Bone marrow (tissue), 2 donors: ENCODE results near the gene HK1.
"Not testable (repeated sequence)": the region's sequence is repeated elsewhere in the genome, so short reads cannot be mapped to it uniquely, and the experiment has no call there.

Experiments used
- DNase-seq, 2 donors: peaks; one replicate each; lab custom pipeline; 2025; lab: John Stamatoyannopoulos, UW

Gene HK1

DNA sequence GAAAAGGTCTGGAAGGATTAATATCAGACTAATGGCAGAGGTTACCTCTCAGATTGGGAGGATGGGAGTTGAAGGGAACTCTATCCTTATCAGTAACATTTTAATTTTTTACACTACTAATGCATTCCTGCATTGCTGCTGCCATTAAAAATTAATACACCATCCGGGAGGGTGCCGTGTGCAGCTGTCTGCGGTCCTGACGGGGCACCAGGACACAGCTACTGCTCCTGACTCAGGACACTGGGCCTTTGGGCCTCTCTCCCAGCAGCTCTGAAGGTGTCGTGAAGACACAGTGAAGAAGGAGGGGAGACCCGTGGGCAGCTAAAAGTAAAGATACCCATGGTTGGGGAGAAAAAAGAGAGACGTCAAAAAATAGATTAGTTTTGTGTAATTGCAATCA, 23.4 kb upstream of the HK1 start:
- DNase-seq: no peak

DNA sequence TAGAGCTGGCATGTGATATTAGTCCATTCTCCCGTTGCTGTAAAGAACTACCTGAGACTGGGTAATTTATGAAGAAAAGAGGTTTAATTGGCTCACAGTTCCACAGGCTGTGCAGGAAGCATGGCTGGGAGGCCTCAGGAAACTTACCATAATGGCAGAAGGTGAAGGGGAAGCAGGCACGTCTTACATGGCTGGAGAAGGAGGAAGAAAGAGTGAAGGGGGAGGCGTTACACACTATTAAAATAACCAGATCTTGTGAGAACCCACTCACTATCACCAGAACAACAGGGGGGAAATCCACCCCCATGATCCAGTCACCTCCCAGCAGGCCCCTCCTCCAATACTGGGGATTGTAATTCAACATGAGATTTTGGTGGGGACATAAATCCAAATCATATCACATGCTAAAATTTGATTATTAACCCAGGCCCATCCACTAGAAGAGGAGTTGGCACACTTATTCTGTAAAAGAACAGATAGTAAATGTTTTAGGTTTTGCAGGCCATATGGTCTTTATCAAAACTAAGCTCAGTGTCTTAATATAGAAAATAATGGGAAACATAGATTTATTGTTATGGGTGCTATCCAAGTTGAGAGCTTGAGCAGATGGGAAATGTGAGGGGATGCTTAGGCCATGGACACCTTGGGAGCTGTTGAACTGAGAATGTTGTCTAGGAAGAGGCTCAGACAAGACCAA, 18.6 kb upstream of the HK1 start:
- DNase-seq: no peak

DNA sequence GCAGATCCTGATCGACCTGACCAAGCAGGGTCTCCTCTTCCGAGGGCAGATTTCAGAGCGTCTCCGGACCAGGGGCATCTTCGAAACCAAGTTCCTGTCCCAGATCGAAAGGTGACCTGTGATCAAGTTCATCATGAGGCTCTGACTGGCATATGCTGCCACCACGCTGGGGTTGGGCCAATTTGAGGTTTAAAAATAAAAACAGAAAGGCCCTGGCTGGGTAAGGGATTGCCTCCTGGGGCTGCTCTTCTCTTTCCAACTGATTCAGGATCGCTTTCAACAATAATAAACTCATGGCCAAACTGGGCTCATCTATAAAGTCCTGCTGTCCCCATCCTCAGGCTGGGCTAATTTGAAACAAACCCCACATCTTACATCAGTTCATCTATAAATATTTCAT, 17.1 kb upstream of the HK1 start:
- DNase-seq: no peak

DNA sequence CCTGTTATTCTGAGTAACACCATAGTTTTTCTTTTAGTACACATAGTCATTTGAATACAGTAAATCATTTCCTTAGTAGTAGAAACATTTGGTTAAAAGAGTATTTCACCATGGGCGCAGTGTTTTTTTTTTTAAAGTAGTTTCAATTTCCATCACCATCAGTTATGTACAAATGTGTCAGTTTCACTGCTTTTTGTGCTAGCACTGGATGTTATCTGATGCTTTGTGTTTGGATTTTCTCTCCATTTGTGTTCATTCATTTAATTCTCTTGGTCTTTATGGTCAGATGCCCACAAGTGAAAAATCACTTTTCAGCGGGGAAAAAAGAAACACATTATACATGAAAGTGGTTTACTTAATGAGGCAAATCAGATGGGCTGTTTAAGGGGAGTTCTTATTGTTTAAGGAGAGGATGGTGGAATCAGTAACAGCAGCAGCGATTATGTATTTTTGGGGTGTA, 16.0 kb upstream of the HK1 start:
- DNase-seq: no peak

DNA sequence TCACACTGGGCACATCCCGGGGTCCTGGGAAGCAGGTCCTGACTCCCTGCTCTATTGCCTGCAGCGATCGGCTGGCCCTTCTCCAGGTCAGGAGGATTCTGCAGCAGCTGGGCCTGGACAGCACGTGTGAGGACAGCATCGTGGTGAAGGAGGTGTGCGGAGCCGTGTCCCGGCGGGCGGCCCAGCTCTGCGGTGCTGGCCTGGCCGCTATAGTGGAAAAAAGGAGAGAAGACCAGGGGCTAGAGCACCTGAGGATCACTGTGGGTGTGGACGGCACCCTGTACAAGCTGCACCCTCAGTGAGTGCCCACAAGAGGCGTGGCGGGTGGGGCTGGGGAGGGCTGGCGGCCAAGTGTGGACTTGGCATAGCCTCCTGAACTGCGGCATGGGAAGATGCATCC, 12.8 kb upstream of the HK1 start:
- DNase-seq: no peak

DNA sequence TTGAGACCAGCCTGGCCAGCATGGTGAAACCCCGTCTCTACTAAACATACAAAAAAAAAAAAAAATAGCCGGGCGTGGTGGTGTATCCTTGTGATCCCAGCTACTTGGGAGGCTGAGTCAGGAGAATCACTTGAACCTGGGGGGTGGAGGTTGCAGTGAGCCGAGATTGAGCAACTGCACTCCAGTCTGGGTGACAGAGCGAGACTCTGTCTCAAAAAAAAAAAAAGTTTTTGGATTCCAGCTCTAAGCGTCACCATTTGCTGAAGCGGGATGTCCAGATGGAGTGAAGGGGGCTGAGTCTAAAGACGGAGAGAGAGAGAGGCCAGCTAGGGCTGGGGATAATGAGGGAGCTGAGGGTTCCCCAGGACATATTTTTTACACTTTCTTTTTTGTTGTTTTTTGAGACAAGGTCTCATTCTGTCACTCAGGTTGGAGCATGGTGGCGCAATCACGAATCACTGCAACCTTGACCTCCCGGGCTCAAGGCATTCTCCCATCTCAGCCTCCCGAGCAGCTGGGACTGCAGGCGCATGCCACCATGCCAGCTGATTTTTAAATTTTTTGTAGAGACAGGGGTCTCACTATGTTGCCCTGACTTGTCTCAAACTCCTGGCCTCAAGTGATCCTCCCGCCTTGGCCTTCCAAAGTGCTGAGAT, 9.4 kb upstream of the HK1 start:
- DNase-seq: no peak

DNA sequence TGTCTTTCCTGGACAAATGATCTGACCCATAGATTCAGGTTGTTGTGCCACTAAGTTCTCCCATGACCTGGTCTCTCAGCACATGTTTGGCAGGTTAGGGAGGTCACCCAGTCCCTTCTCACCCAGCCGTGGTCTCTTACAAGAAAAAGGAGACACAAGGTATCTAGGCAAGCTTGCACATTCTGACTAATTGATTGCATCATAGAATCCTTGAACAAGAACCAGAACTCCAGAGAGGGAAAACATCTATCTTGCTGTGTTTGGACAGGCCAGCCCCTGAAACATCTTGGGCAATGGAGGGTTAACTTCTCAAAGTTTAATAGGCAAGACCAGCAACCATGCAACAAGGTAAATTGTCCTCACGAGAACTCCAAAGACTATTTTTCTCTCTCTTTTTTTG, 8.5 kb upstream of the HK1 start:
- DNase-seq: no peak

DNA sequence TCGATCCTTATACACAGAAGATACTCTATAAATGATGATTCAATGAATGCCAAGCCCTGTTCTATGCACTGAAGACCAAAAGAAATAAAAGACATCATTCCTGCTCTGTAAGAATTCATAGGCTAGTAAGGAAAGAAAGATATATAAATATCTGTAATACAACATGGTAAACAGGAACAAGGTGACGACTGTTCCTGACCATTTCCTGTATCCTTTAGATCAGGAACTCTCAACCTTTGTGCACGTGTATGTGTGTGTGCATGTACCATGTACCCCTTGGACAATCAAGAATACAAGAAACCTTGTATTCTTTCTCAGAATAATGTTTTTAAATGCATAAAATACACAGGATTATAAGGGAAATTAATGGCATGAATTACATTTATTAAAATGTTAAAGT, 7.3 kb upstream of the HK1 start:
- DNase-seq: no peak

DNA sequence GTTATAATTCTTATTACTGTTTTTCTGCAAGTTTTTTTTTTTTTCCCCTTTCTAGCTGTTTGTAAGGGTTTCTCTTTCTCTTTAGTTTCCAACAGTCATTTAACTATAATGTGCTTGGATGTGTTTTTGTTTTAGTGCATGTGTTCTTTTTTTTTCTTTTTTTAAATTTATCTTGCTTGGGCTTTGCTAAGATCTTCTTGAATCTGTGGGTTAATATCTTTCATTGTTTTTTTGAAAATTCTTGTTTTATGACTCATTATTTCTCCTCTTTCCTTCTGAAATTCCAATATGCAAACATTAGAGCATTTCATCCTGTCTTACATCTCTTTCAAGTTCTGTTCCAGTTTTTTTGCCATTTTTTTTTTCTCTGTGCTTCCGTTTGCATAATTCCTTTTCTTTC, 5.7 kb upstream of the HK1 start:
- DNase-seq: no peak

DNA sequence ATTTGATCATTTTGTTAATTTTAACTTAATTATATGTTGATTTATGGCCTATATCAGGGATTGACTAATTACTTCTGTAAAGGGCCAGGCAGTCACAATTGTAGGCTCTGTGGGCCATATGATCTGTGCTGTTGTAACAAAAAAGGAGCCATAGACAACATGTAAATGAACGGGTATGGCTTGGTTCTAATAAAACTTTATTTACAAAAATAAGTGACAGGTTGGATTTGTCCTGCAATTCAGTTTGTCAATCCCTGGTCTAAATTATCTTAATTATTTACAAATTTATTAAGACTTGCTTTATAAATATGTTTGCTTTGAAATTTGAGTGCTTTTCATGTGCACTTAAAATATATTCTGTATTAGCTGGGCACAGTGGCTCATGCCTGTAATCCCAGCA, 2.9 kb upstream of the HK1 start:
- DNase-seq: no peak

DNA sequence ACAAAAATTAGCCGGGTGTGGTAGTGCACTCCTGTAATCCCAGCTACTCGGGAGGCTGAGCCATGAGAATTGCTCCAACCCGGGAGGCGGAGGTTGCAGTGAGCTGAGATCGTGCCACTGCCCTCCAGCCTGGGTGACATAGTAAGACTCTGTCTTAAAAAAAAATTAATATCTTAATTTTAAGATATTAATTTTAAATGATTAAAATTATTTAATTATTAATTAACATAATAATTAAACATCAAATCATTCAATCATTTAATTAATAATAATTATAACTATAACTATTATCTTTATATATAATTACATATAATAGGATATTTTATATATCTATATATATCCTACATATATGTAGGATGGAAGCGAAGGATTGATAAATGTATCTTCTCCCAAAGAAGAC, 1.8 kb upstream of the HK1 start:
- DNase-seq: no peak

DNA sequence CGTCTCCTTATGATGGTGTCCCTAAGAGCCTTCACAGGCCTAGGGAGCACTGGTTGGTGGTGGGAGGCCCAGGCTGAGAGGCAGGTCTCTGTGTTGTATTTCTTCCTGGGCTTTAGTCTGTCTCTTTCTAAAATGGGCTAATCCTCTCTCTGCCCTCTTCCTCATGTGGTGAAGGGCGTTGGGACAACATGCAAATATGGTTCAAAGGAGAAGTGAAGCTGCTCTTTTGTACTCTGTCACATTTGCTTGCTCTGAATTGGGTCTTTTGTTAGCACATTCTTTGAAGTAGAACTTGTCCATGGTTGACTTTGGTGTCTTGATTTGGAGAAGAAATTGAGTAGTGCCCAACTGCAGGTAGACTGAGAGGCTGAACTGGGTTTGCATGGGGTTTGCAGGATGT, 814 bp downstream of the HK1 start:
- no peak for DNase-seq

DNA sequence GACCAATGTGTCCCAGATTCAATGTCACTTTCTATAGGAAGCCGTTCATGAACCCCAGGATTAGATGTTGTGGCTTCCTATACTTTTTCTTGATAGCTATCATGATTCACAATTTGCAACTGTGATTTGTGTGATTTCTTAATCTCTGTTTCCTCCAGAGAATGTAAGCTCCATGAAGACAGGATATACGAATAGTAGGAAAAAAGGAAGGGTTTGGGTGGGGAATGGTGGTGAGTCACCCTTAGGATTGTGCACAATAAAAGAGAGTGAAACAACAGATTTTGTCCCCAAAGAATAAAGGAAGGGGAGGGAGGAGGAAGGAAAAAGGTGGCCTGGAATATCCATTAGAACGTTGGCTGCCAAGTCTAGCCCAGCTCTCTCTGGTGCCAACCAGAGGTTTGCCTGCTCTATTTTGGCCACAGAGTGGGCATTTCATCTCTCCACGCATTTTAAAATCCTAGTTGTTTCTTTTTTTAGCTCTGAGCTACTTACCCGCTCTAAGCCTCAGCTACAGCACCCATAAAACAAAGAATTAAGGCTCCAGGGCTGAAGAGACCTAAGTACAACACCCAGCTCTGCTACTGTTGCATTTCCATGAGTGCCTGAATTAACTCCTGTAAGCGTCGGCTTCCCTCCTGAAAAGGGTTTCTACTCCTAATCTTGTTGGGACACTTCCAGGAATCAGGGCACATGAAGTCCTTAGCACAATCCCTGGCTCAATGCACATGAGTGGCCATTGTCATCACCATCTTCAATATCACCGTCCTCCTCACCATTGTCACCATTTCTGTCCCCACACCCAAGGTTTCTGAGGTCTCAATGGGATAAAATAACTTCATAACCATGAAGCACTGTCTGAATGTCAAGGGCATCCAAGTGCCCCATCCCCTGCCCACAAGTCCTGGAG, 3.5 kb downstream of the HK1 start:
- DNase-seq: no peak

DNA sequence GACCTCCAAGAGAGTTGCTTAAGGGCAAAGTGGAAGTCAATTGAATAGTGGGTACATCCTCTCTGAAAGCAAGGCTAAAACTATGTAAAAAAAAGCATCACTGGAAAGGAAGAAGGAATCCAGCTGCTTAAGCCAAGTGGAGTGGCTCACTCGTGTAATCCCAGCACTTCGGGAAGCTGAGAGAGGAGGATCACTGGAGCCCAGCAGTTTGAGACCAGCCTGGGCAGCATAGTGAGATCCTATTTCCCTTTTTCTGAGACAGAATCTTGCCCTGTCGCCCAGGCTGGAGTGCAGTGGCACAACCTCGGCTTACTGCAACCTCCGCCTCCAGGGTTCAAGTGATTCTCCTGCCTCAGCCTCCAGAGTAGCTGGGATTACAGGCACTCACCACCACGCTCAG, 6.1 kb downstream of the HK1 start:
- DNase-seq: not testable (repeated sequence)

DNA sequence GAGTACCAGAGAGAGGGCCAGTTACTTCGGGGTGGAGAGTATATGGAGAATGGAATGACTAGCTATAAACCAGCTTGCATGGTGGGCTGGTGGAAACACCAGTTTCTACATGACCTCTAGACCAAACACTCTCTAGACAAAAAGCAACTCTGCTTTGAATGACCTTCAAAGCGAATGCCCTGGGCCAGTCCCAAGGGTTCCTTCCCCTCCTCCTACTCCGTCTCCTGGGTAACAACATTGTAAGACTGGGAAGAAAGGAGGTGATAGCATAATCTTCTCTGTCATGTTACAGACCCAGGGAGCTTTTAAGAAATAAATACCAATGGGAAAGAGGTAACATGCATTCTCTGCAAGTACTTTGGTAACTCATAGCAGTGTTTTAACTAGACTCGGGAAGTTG, 7.4 kb downstream of the HK1 start:
- no peak for DNase-seq

DNA sequence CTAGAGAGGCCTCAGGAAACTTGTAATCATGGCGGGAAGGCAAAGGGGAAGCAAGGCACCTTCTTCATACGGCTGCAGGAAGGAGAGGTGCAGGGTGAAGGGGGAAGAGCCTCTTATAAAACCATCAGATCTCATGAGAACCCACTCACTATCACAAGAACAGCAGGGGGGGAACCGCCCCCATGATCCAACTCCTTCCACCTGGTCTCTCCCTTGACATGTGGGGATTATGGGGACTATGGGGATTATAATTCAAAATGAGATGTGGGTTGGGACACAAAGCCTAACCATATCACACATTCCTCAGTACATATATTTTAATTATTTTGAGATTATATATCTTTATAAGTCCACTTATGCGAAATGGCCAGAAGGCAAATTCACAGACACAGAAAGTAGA, 8.9 kb downstream of the HK1 start:
- DNase-seq: no peak

DNA sequence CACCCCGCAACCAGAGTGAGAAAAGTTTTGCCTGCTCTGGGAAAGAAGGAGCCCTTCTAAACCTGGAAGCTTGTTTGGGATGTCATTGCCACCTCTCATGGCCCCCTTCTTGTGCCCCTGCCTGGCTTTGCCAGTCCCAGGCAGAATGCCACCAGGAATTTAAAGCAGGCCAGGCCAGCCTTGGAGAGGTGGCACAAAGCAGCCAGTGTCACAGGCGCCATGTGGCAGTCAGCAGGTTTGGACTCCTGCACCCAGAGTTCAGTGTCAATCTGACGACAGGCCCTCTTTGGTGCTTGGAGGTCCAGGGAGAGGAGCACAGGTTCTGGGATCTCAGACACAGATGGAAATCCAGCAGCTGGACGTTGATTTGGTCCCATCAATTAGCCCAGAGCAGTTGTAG, 12.7 kb downstream of the HK1 start:
- no peak for DNase-seq

DNA sequence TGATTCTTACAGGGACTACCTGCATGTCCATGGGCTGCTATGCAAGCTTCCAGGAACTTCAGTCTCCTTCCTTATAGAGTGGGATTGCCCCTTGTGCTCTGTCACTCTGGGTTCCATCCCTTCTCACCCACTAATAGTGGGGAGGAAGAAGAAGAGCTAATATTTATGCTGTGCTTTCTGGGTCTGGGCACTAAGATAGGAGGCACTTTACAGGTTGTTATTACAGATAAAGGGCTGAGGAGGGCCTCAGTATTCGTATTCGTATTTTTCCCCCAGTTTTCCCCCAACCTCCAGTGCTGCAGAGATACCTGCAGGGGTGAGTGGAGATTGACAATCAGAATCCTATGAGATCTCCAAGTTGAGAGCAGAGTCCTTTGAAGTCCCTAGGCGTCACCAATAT, 14.2 kb downstream of the HK1 start:
- no peak for DNase-seq

DNA sequence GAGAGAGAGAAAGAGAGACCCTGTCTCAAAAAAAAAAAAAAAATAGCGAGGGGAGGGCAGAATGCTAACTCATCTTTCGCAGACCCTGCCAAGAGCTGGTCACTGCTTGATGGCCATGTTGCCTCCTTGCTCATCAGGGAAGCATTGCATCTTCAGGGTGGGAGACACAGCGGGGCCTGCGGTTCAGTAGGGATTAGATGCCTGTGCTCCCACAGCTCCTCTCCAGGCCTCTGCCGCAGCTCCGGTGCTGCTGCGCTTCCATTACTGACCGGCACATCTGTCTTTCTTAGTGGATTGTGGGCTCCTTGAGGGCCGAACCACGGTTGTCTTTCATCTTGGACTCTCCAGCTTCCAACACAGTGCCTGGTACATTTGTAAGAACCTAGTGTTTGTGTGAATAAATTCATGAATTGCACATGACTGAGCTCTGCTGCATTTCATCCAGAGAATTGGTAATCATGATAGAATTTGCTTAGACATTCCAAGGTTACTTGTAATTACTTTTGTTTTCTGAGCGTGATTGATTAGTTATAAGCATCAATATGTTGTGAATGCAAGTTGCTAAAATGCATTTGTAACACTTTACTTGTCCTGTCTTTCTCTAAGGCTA, 16.8 kb downstream of the HK1 start:
- no peak for DNase-seq

DNA sequence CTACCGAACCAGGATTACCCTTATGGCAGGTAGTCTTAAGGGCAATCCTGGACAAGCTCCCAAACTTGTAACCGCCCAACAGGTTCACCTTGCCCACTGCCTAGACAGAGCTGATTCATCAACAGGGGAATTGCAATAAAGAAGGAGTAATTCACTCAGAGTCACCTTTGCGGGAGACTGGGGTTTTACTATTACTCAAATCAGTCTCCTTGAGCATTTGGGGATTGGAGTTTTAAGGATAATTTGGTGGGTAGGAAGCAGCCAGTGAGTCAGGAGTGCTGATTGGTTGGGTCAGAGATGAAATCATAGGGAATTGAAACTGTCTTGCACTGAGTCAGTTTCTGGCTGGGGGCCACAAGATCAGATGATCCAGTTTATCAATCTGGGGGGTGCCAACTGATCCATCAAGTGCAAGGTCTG, 25.3 kb downstream of the HK1 start:
- DNase-seq: no peak

DNA sequence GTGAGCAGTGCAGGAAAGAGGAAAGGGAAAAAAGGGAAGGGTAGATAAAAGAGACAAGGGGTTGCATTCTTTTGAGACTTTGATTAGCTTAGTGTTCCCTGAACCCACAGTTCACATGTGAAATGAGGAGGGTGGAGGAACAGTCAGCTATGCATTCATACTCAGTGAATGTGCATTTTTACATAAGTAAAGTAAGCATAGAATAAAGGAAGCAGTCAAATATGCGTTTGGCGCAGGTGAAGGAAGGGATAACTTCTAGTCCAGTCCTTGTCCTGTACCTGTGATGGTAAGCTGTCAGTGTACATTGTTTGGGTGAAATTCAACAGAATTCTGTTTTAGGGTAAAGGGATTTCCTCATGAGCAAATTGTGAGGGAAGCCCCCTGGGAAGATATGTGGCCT, 28.1 kb downstream of the HK1 start:
- no peak for DNase-seq

DNA sequence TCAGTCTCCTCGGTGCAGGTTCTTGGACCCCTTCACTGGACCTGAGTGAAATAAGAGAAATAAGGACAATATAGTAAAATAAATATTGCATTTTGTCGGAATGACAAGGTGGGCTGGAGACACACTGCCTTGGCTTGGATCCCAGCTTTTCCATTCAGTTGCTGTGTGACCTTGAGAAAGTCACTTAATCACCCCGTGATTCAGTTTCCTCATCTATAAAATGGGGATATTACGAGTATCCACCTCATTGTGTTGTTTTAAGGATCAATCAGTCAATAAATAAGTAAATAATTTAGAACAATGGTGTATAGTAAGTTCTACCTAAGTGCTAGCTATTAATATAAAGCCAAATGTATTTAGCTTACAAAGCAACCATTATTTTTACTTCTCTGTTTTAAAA, 29.1 kb downstream of the HK1 start:
- DNase-seq: no peak

DNA sequence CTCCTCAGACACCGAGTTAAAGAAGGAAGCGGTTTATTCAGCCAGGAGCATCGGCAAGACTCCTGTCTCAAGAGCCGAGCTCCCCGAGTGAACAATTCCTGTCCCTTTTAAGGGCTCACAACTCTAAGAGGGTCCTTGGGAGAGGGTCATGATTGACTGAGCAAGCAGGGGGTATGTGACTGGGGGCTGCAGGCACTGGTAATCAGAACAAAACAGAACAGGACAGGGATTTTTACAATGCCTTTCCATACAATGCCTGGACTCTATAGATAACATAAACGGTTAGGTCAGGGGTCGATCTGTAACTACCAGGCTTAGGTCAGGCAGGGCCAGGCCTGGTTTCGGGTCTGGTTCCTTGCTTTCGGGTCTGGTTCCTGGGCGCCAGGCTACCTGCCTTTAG, 30.0 kb downstream of the HK1 start:
- not testable (repeated sequence) for DNase-seq
